Keratinocyte (primary cell): ENCODE data around the gene CDKN2C. TPM values are rescaled to one million over a fixed set of nuclear protein-coding genes. Genes with fewer than 3 reads are reported as not detected.
"Not testable (repeated sequence)": the region's sequence is repeated elsewhere in the genome, so short reads cannot be mapped to it uniquely, and the experiment has no call there.

Source experiments
- DNase-seq: peaks from one replicate; pipeline ENCODE4 v3.0.0-alpha.2; 2011; ENCODE audit warnings: low read depth, missing footprints, low spot score
- FAIRE-seq: peaks from 2 replicates; lab custom pipeline; 2011; peaks lifted over from hg19 to GRCh38; lab: Jason Lieb, UNC
- H2AFZ ChIP-seq: 2 replicates; pipeline ENCODE4 v1.6.0; 2012; ENCODE audit warnings: low read length, control low read depth, inconsistent platforms; ENCODE audit not compliant: control insufficient read depth
- H3K27ac ChIP-seq: 2 replicates; pipeline ENCODE4 v1.5.1; 2011; ENCODE audit warnings: low read length; ENCODE audit not compliant: control insufficient read depth, insufficient read depth
- H3K27me3 ChIP-seq: 3 replicates; pipeline ENCODE4 v1.6.0; 2011; ENCODE audit warnings: low read length; ENCODE audit not compliant: control insufficient read depth, insufficient read depth; ENCODE audit errors: extremely low read depth
- H3K36me3 ChIP-seq, 2 experiments: 2 replicates in 1 of 2; 3 replicates in 1 of 2; pipeline ENCODE4 v1.5.1; 2011; ENCODE audit warnings: low read length in 2 of 2, mild to moderate bottlenecking in 1 of 2; ENCODE audit not compliant: control insufficient read depth in 2 of 2, insufficient read depth in 2 of 2; ENCODE audit errors: extremely low read depth in 1 of 2
- H3K4me1 ChIP-seq: 3 replicates; pipeline ENCODE4 v1.5.1; 2011; ENCODE audit warnings: low read length; ENCODE audit not compliant: control insufficient read depth, insufficient read depth; ENCODE audit errors: extremely low read depth
- H3K4me2 ChIP-seq: 3 replicates; pipeline ENCODE4 v1.6.0; 2011; ENCODE audit warnings: low read depth, low read length; ENCODE audit not compliant: control insufficient read depth, insufficient read depth; ENCODE audit errors: extremely low read depth
- H3K4me3 ChIP-seq, 3 experiments: fragments of 200-600 bp in 1 of 3; sonication (generic) in 1 of 3; 2 replicates in 2 of 3; 3 replicates in 1 of 3; pipeline ENCODE4 v1.5.1; 2011 to 2016; ENCODE audit warnings: low read length in 3 of 3, mild to moderate bottlenecking in 3 of 3, control low read depth in 2 of 3, inconsistent platforms in 1 of 3, low read depth in 1 of 3, mixed read lengths in 1 of 3, mixed run types in 1 of 3, moderate library complexity in 1 of 3; ENCODE audit not compliant: control insufficient read depth in 2 of 3, insufficient read depth in 2 of 3; ENCODE audit errors: extremely low read depth in 1 of 3
- H3K79me2 ChIP-seq: 2 replicates; pipeline ENCODE4 v1.6.0; 2012; ENCODE audit warnings: low read length; ENCODE audit not compliant: control insufficient read depth, insufficient read depth
- H3K9ac ChIP-seq: 3 replicates; pipeline ENCODE4 v1.6.0; 2011; ENCODE audit warnings: low read length; ENCODE audit not compliant: control insufficient read depth, insufficient read depth; ENCODE audit errors: extremely low read depth
- H3K9me1 ChIP-seq: 3 replicates; pipeline ENCODE4 v1.6.0; 2011; ENCODE audit warnings: low read length; ENCODE audit not compliant: control insufficient read depth, insufficient read depth; ENCODE audit errors: extremely low read depth
- H3K9me3 ChIP-seq: 2 replicates; pipeline ENCODE4 v1.5.1; 2012; ENCODE audit warnings: low read depth, low read length; ENCODE audit not compliant: control insufficient read depth
- H4K20me1 ChIP-seq: 3 replicates; pipeline ENCODE4 v1.6.0; 2011; ENCODE audit warnings: low read length; ENCODE audit not compliant: control insufficient read depth, insufficient read depth; ENCODE audit errors: extremely low read depth
- CTCF ChIP-seq, 3 experiments: IDR thresholded peaks in 1 of 3; conservative IDR thresholded peaks in 1 of 3; optimal IDR thresholded peaks in 1 of 3; 2 replicates in 2 of 3; 3 replicates in 1 of 3; pipeline versions ENCODE3 to v1.5.1; 2011; ENCODE audit warnings: low read length in 3 of 3, mild to moderate bottlenecking in 3 of 3, moderate library complexity in 2 of 3, control low read depth in 1 of 3, inconsistent platforms in 1 of 3; ENCODE audit not compliant: insufficient read depth in 2 of 3; ENCODE audit errors: extremely low read depth in 1 of 3
- EZH2 ChIP-seq: IDR thresholded peaks from one replicate; pipeline ENCODE4 v1.6.1; 2012; ENCODE audit warnings: inconsistent platforms, mild to moderate bottlenecking, low read length, moderate library complexity
- dilution Hi-C: fragments of 300-500 bp; cut with MboI; formaldehyde crosslinking; loops from one replicate; pipeline ENCODE4 v1.7.0; 2020; ENCODE audit warnings: low sequenced_read_pairs; ENCODE audit not compliant: extremely low pct_ligation_motif_present
- polyA plus RNA-seq, 5 experiments: library from polyadenylated mRNA; depleted of rRNA in 3 of 5; stranded (reverse) in 3 of 5; stranded (forward) in 1 of 5; unstranded in 1 of 5; fragments of >200 nt; gene quantifications; 1 replicate in 1 of 5; 2 replicates in 3 of 5; 3 replicates in 1 of 5; pipeline versions ENCODE4 v1.2.1 to v1.2.3, GENCODE V29; 2011 to 2012; ENCODE audit warnings: missing spikeins in 2 of 5, low read depth in 1 of 5, low replicate concordance in 1 of 5

The CDKN2C gene
- polyA plus RNA-seq, 1 donor (not counting 4 experiments of a cell fraction or from before 2014, with no cell fraction given), result 1.3 TPM

GRCh38 chr1:50934838-50935237 is 35.2 kb upstream of the CDKN2C start:
- Histone ChIP-seq H3K9ac (no peak overlapping the region), H3K36me3 (no peaks in the 10 kb centered on the region), H3K4me3 (no peak overlapping the region), H4K20me1 (no peaks in the 10 kb centered on the region), H2AFZ (no peak overlapping the region), H3K27ac (no peak overlapping the region), H3K79me2 (peaks cover 53% of the 10 kb centered on the region), H3K4me1 (no peaks in the 10 kb centered on the region), H3K4me2 (no peak overlapping the region), H3K9me3 (no peaks in the 10 kb centered on the region), H3K27me3 (no peaks in the 10 kb centered on the region), H3K9me1 (no peaks in the 10 kb centered on the region)
- TF ChIP-seq EZH2 (no peak), CTCF (optimal IDR thresholded peaks at IDR 0.05 in 1 of 3, IDR thresholded peaks at IDR 0.05 in 1 of 3, conservative IDR thresholded peaks at IDR 0.05 in 1 of 3; ENCODE audit: extremely low read depth in 1 of 3, insufficient read depth in 2 of 3, low read length in 3 of 3) (no peak)
- dilution Hi-C loops, result no loop called here
- DNase-seq (no peak), FAIRE-seq (no peak)

GRCh38 chr1:50935276-50935675 is 34.8 kb upstream of the CDKN2C start:
- H3K9me1 ChIP-seq, H3K4me2 ChIP-seq, DNase-seq, dilution Hi-C loops, H3K27me3 ChIP-seq, H3K4me3 ChIP-seq, H3K4me1 ChIP-seq, H3K9me3 ChIP-seq, H2AFZ ChIP-seq, H3K9ac ChIP-seq, FAIRE-seq, H3K27ac ChIP-seq, H3K36me3 ChIP-seq, H4K20me1 ChIP-seq: not testable (repeated sequence)
- peaks cover 49% of the 10 kb centered on the region for H3K79me2 ChIP-seq

GRCh38 chr1:50936321-50936720 is 33.7 kb upstream of the CDKN2C start:
- TF ChIP-seq CTCF (optimal IDR thresholded peaks at IDR 0.05 in 1 of 3, IDR thresholded peaks at IDR 0.05 in 1 of 3, conservative IDR thresholded peaks at IDR 0.05 in 1 of 3; ENCODE audit: extremely low read depth in 1 of 3, insufficient read depth in 2 of 3, low read length in 3 of 3), result no peak
- no peak for TF ChIP-seq EZH2
- no peaks in the 10 kb centered on the region for H3K9me3 ChIP-seq
- dilution Hi-C loops, result no loop called here
- FAIRE-seq, result no peak
- no peaks in the 10 kb centered on the region for H3K9me1 ChIP-seq
- no peak overlapping the region for H3K27ac ChIP-seq
- no peak overlapping the region for H3K4me3 ChIP-seq
- peaks cover 6% of the 10 kb centered on the region for H3K4me1 ChIP-seq
- no peaks in the 10 kb centered on the region for H3K36me3 ChIP-seq
- no peak overlapping the region for H2AFZ ChIP-seq
- peaks cover 57% of the 10 kb centered on the region for H3K79me2 ChIP-seq
- H4K20me1 ChIP-seq, result no peaks in the 10 kb centered on the region
- DNase-seq, result no peak
- H3K9ac ChIP-seq, result no peak overlapping the region
- H3K4me2 ChIP-seq, result no peak overlapping the region
- no peaks in the 10 kb centered on the region for H3K27me3 ChIP-seq
